ENCODE measurements around the gene NMNAT2.

DNA sequence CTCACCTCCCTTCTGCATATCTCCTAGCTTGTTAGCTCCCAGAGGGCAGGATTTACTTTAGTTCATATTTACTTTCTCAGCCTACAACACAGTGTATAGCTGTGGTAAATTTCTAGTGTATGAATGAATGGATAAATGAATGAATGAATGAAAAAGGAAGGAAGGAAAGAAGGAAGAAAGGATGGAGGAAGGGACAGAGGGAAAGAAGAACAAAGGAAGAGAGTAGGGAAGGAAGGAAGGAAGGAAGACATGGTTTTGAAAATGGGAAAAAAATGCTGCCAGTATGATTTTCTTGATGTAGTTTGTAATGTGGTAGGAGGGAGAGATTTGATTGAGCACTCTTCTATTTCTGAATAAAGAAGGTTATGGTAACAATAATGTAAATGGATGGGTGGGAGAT is 185.1 kb downstream of the NMNAT2 start:
- TF ChIP-seq, protein P1, sequence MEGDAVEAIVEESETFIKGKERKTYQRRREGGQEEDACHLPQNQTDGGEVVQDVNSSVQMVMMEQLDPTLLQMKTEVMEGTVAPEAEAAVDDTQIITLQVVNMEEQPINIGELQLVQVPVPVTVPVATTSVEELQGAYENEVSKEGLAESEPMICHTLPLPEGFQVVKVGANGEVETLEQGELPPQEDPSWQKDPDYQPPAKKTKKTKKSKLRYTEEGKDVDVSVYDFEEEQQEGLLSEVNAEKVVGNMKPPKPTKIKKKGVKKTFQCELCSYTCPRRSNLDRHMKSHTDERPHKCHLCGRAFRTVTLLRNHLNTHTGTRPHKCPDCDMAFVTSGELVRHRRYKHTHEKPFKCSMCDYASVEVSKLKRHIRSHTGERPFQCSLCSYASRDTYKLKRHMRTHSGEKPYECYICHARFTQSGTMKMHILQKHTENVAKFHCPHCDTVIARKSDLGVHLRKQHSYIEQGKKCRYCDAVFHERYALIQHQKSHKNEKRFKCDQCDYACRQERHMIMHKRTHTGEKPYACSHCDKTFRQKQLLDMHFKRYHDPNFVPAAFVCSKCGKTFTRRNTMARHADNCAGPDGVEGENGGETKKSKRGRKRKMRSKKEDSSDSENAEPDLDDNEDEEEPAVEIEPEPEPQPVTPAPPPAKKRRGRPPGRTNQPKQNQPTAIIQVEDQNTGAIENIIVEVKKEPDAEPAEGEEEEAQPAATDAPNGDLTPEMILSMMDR (IDR thresholded peaks at IDR 0.05; ENCODE audit: low read depth, low read length): no peak
- no peak for TF ChIP-seq POLR2A (IDR thresholded peaks at IDR 0.05; ENCODE audit: extremely low read depth, insufficient read length)
- TF ChIP-seq, protein P2, sequence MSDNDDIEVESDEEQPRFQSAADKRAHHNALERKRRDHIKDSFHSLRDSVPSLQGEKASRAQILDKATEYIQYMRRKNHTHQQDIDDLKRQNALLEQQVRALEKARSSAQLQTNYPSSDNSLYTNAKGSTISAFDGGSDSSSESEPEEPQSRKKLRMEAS (IDR thresholded peaks at IDR 0.05; ENCODE audit: low read depth, low read length): no peak
